Gastrocnemius medialis (tissue), 4 donors: ENCODE measurements around the gene CABLES2. TPM values are rescaled to one million over a fixed set of nuclear protein-coding genes. Genes with fewer than 3 reads are reported as not detected.

Source experiments
- ATAC-seq, 2 donors: fragments of 150-250 bp; one replicate each; pipeline ENCODE4 v1.9.1; 2016
- DNase-seq, 2 donors: peaks; one replicate each; pipeline ENCODE4 v3.0.0-alpha.2; 2019
- H3K27ac ChIP-seq, 4 donors: fragments of 200-600 bp; sonication (generic); 1 replicate in 1 of 4; 2 replicates in 3 of 4; pipeline ENCODE4 v1.5.1; 2016 to 2018; ENCODE audit warnings: mild to moderate bottlenecking in 2 of 4, moderate library complexity in 1 of 4
- H3K27me3 ChIP-seq, 3 donors: fragments of 200-600 bp; sonication (generic) in 2 of 3; 1 replicate in 1 of 3; 2 replicates in 2 of 3; pipeline versions ENCODE4 v1.5.1 to v1.6.0; 2016 to 2019; ENCODE audit warnings: mild to moderate bottlenecking in 1 of 3, moderate library complexity in 1 of 3
- H3K36me3 ChIP-seq, 2 donors: fragments of 200-600 bp; sonication (generic) in 1 of 2; one replicate each; pipeline ENCODE4 v1.5.1; 2017 to 2018
- H3K4me1 ChIP-seq, 2 donors: fragments of 200-600 bp; sonication (generic) in 1 of 2; one replicate each; pipeline ENCODE4 v1.5.1; 2016 to 2017; ENCODE audit warnings: mild to moderate bottlenecking in 2 of 2
- H3K4me3 ChIP-seq, 4 donors: fragments of 200-600 bp; sonication (generic) in 3 of 4; 1 replicate in 1 of 4; 2 replicates in 3 of 4; pipeline ENCODE4 v1.5.1; 2016 to 2019; ENCODE audit warnings: mild to moderate bottlenecking in 2 of 4
- H3K9me3 ChIP-seq, 3 donors: fragments of 200-600 bp; sonication (generic) in 2 of 3; 1 replicate in 1 of 3; 2 replicates in 2 of 3; pipeline ENCODE4 v1.5.1; 2016 to 2019
- CTCF ChIP-seq, 5 experiments: fragments of 450-650 bp in 3 of 5; fragments of 200-600 bp in 2 of 5; sonication (generic) in 2 of 5; IDR thresholded peaks in 4 of 5; conservative IDR thresholded peaks in 1 of 5; 1 replicate in 4 of 5; 2 replicates in 1 of 5; pipeline ENCODE4 v1.5.1; 2016 to 2019; ENCODE audit warnings: antibody characterized with exemption in 5 of 5, mild to moderate bottlenecking in 3 of 5, moderate library complexity in 3 of 5
- POLR2A ChIP-seq, 2 donors: fragments of 450-650 bp; IDR thresholded peaks; one replicate each; pipeline ENCODE4 v1.6.1; 2017; ENCODE audit warnings: antibody characterized with exemption in 2 of 2, mild to moderate bottlenecking in 2 of 2, moderate library complexity in 2 of 2
- in situ Hi-C, 4 donors: fragments of 200-750 bp; cut with MboI; loops; one replicate each; pipeline versions ENCODE4 v1.15.0 to v1.8.0; 2017; ENCODE audit warnings: low sequenced_read_pairs in 4 of 4
- intact Hi-C: fragments of 100-400 bp; cut with DNase I; formaldehyde crosslinking; loops from one replicate; pipeline ENCODE4 v1.15.1; 2023; ENCODE audit warnings: low total_unique reads
- total RNA-seq, 4 donors: library from RNA; depleted of rRNA; stranded (reverse); fragments of >200 nt; gene quantifications; one replicate each; pipeline versions ENCODE4 v1.1.0 to v1.2.3, GENCODE V29; 2016

Gene CABLES2
- total RNA-seq, 4 donors from 2014 or later = 3.6 to 9.3 (median 4.2) TPM

GRCh38 chr20:62430866-62431447, 23.9 kb upstream of the CABLES2 start:
- H3K27me3 ChIP-seq = no peaks in the 10 kb centered on the region
- in situ Hi-C loops = no loop called here
- no peak for ATAC-seq

GRCh38 chr20:62430311-62430853, 23.3 kb upstream of the CABLES2 start:
- no peaks in the 10 kb centered on the region for H3K27me3 ChIP-seq
- H3K4me1 ChIP-seq = peaks cover 13 to 14% of the 10 kb centered on the region in 2 donors
- intact Hi-C loops (no loop called here), in situ Hi-C loops (no loop called here)
- TF ChIP-seq POLR2A (IDR thresholded peaks at IDR 0.05) (no peak), CTCF (IDR thresholded peaks at IDR 0.05 in 4 of 5, conservative IDR thresholded peaks at IDR 0.05 in 1 of 5) (no peak)
- no peak overlapping the region for H3K27ac ChIP-seq
- no peak for DNase-seq
- no peaks in the 10 kb centered on the region for H3K9me3 ChIP-seq
- ATAC-seq = no peak
- no peak overlapping the region for H3K4me3 ChIP-seq
- H3K36me3 ChIP-seq = no peaks in the 10 kb centered on the region

More at GRCh38 chr20:62430866-62431447, 23.9 kb upstream of the CABLES2 start:
- no peak for DNase-seq
- H3K4me3 ChIP-seq = no peak overlapping the region
- intact Hi-C loops = no loop called here
- no peaks in the 10 kb centered on the region for H3K9me3 ChIP-seq
- no peak for TF ChIP-seq CTCF (IDR thresholded peaks at IDR 0.05 in 4 of 5, conservative IDR thresholded peaks at IDR 0.05 in 1 of 5)
- no peak for TF ChIP-seq POLR2A (IDR thresholded peaks at IDR 0.05)
- H3K4me1 ChIP-seq = peaks cover 13 to 14% of the 10 kb centered on the region in 2 donors
- no peak overlapping the region for H3K27ac ChIP-seq
- H3K36me3 ChIP-seq = no peaks in the 10 kb centered on the region

GRCh38 chr20:62429455-62430310, 22.6 kb upstream of the CABLES2 start:
- no peak for DNase-seq
- Histone ChIP-seq H3K4me3 (no peak overlapping the region), H3K27ac (no peak overlapping the region), H3K27me3 (peaks cover 0 to 3% (median 0%) of the 10 kb centered on the region in 3 donors), H3K4me1 (peaks cover 13 to 14% of the 10 kb centered on the region in 2 donors), H3K36me3 (no peaks in the 10 kb centered on the region), H3K9me3 (no peaks in the 10 kb centered on the region)
- intact Hi-C loops (no loop called here), in situ Hi-C loops (no loop called here)
- no peak for ATAC-seq
- TF ChIP-seq CTCF (IDR thresholded peaks at IDR 0.05 in 4 of 5, conservative IDR thresholded peaks at IDR 0.05 in 1 of 5) (no peak), POLR2A (IDR thresholded peaks at IDR 0.05) (no peak)

GRCh38 chr20:62428396-62429295, 21.6 kb upstream of the CABLES2 start:
- in situ Hi-C loops (no loop called here), intact Hi-C loops (no loop called here)
- Histone ChIP-seq H3K36me3 (no peaks in the 10 kb centered on the region), H3K27ac (no peak overlapping the region), H3K4me1 (peaks cover 6% of the 10 kb centered on the region in 2 donors), H3K27me3 (peaks cover 3 to 12% (median 8%) of the 10 kb centered on the region in 3 donors), H3K9me3 (no peaks in the 10 kb centered on the region), H3K4me3 (no peak overlapping the region)
- DNase-seq = no peak
- ATAC-seq = no peak
- no peak for TF ChIP-seq POLR2A (IDR thresholded peaks at IDR 0.05)
- no peak for TF ChIP-seq CTCF (IDR thresholded peaks at IDR 0.05 in 4 of 5, conservative IDR thresholded peaks at IDR 0.05 in 1 of 5)
